SIG-M5 treated with dmso at 0.1 percent for 504 hours (cell line): ENCODE data around the gene PKP1.

Experiments used
- DNase-seq: peaks from one replicate; lab custom pipeline; 2025; ENCODE audit not compliant: unreplicated experiment; lab: John Stamatoyannopoulos, UW

PKP1 gene

GRCh38 chr1:201325678-201326060, 42.4 kb downstream of the PKP1 start:
- no peak for DNase-seq

GRCh38 chr1:201326710-201327109, 43.4 kb downstream of the PKP1 start:
- DNase-seq: no peak

GRCh38 chr1:201327687-201328240, 44.5 kb downstream of the PKP1 start:
- no peak for DNase-seq

- no peak for DNase-seq
Observed at GRCh38 chr1:201328576-201328975, 45.3 kb downstream of the PKP1 start.

- no peak for DNase-seq
Observed at GRCh38 chr1:201329286-201329685, 46.0 kb downstream of the PKP1 start.

- DNase-seq: no peak
Observed at GRCh38 chr1:201329801-201330200, 46.5 kb downstream of the PKP1 start.

- no peak for DNase-seq
Observed at GRCh38 chr1:201330541-201330940, 47.2 kb downstream of the PKP1 start.

- no peak for DNase-seq
Observed at GRCh38 chr1:201331166-201331565, 47.9 kb downstream of the PKP1 start.

- DNase-seq: no peak
Observed at GRCh38 chr1:201332021-201332420, 48.7 kb downstream of the PKP1 start.

GRCh38 chr1:201332616-201333335, 49.5 kb downstream of the PKP1 start:
- no peak for DNase-seq

GRCh38 chr1:201334325-201335173, 51.2 kb downstream of the PKP1 start:
- no peak for DNase-seq

GRCh38 chr1:201335174-201335870, 52.0 kb downstream of the PKP1 start:
- DNase-seq: no peak

- DNase-seq: no peak
Observed at GRCh38 chr1:201335901-201336300, 52.6 kb downstream of the PKP1 start.

- no peak for DNase-seq
Observed at GRCh38 chr1:201336711-201337450, 53.6 kb downstream of the PKP1 start.

- DNase-seq: no peak
Observed at GRCh38 chr1:201341377-201341776, 58.1 kb downstream of the PKP1 start.

GRCh38 chr1:201344206-201345080, 61.1 kb downstream of the PKP1 start:
- no peak for DNase-seq

GRCh38 chr1:201345081-201345355, 61.7 kb downstream of the PKP1 start:
- no peak for DNase-seq

GRCh38 chr1:201346337-201346939, 63.1 kb downstream of the PKP1 start:
- DNase-seq: peak; percentile 59

GRCh38 chr1:201346987-201347386, 63.7 kb downstream of the PKP1 start:
- no peak for DNase-seq
